Astrocyte of the spinal cord (primary cell): ENCODE results near the gene ODC1.

Experiments
- DNase-seq: peaks from one replicate; pipeline ENCODE4 v3.0.0; 2011; ENCODE audit warnings: low read depth, low spot score
- H3K4me3 ChIP-seq: 2 replicates; pipeline ENCODE4 v1.5.1; 2011; ENCODE audit warnings: low read depth, mild to moderate bottlenecking, low read length, moderate library complexity
- CTCF ChIP-seq: IDR thresholded peaks from 2 replicates; pipeline ENCODE4 v1.5.1; 2012; ENCODE audit warnings: low read depth, mild to moderate bottlenecking, low read length, inconsistent platforms
- in situ Hi-C: cut with HindIII; loops from 2 replicates; pipeline ENCODE4 v1.10.0; 2017; ENCODE audit warnings: low sequenced_read_pairs

The ODC1 gene

GRCh38 chr2:10397878-10398277, 50.2 kb downstream of the ODC1 start:
- in situ Hi-C loops: no loop called here
- no peak for DNase-seq
- no peak overlapping the region for H3K4me3 ChIP-seq
- TF ChIP-seq CTCF: no peak

GRCh38 chr2:10397297-10397875, 50.7 kb downstream of the ODC1 start:
- H3K4me3 ChIP-seq: no peak overlapping the region
- no peak for DNase-seq
- in situ Hi-C loops: no loop called here
- TF ChIP-seq CTCF: no peak

- no peak for DNase-seq
- in situ Hi-C loops: no loop called here
- TF ChIP-seq CTCF: no peak
- no peak overlapping the region for H3K4me3 ChIP-seq
These were observed 51.7 kb downstream of the ODC1 start for GRCh38 chr2:10396464-10396863.

GRCh38 chr2:10395893-10396292, 52.2 kb downstream of the ODC1 start:
- no peak for DNase-seq
- in situ Hi-C loops: no loop called here
- H3K4me3 ChIP-seq: no peak overlapping the region
- no peak for TF ChIP-seq CTCF

- in situ Hi-C loops: no loop called here
- TF ChIP-seq CTCF: no peak
- H3K4me3 ChIP-seq: no peak overlapping the region
- DNase-seq: no peak
These were observed 54.5 kb downstream of the ODC1 start for GRCh38 chr2:10393640-10393982.

GRCh38 chr2:10392951-10393639, 55.0 kb downstream of the ODC1 start:
- TF ChIP-seq CTCF: no peak
- no peak overlapping the region for H3K4me3 ChIP-seq
- in situ Hi-C loops: no loop called here
- DNase-seq: no peak
